Hepatocyte (in vitro differentiated cells): ENCODE data around the gene ARSG. TPM values are rescaled to one million over a fixed set of nuclear protein-coding genes. Genes with fewer than 3 reads are reported as not detected.

Source experiments
- DNase-seq: peaks from one replicate; pipeline ENCODE4 v3.0.0-alpha.2; 2016; ENCODE audit warnings: low spot score
- H2AFZ ChIP-seq: fragments of 200-600 bp; sonication (generic); 2 replicates; pipeline ENCODE4 v1.6.0; 2016; ENCODE audit warnings: antibody characterized with exemption, mild to moderate bottlenecking
- H3K27ac ChIP-seq: fragments of 200-600 bp; sonication (generic); 2 replicates; pipeline ENCODE4 v1.5.1; 2016; ENCODE audit warnings: mild to moderate bottlenecking
- H3K27me3 ChIP-seq: fragments of 200-600 bp; sonication (generic); 2 replicates; pipeline ENCODE4 v1.6.1; 2016
- H3K36me3 ChIP-seq: fragments of 200-600 bp; sonication (generic); replicated peaks from 2 replicates; pipeline ENCODE4 v1.5.1; 2016; ENCODE audit warnings: low read depth; ENCODE audit not compliant: insufficient read depth
- H3K4me1 ChIP-seq: fragments of 200-600 bp; sonication (generic); 2 replicates; pipeline ENCODE4 v1.5.1; 2016; ENCODE audit warnings: mild to moderate bottlenecking, moderate library complexity; ENCODE audit not compliant: insufficient read depth
- H3K4me2 ChIP-seq: fragments of 200-600 bp; sonication (generic); 2 replicates; pipeline ENCODE4 v1.6.0; 2016
- H3K4me3 ChIP-seq: fragments of 200-600 bp; sonication (generic); 2 replicates; pipeline ENCODE4 v1.5.1; 2016; ENCODE audit warnings: mild to moderate bottlenecking
- H3K79me2 ChIP-seq: fragments of 200-600 bp; sonication (generic); 2 replicates; pipeline ENCODE4 v1.6.0; 2017; ENCODE audit warnings: mild to moderate bottlenecking
- H3K9me2 ChIP-seq: fragments of 200-600 bp; sonication (generic); replicated peaks from 2 replicates; pipeline ENCODE4 v1.6.0; 2017; ENCODE audit warnings: mild to moderate bottlenecking; ENCODE audit not compliant: insufficient read depth
- H3K9me3 ChIP-seq: fragments of 200-600 bp; sonication (generic); 2 replicates; pipeline ENCODE4 v1.5.1; 2016; ENCODE audit warnings: low read depth, mild to moderate bottlenecking
- H4K20me1 ChIP-seq: fragments of 200-600 bp; sonication (generic); 2 replicates; pipeline ENCODE4 v1.6.0; 2016; ENCODE audit warnings: mild to moderate bottlenecking; ENCODE audit not compliant: insufficient read depth, poor library complexity, severe bottlenecking
- CTCF ChIP-seq: fragments of 200-600 bp; sonication (generic); IDR thresholded peaks from 2 replicates; pipeline ENCODE4 v1.5.1; 2016; ENCODE audit warnings: antibody characterized with exemption, mild to moderate bottlenecking; ENCODE audit not compliant: poor library complexity
- EZH2 ChIP-seq: fragments of 200-600 bp; sonication (generic); IDR thresholded peaks from 2 replicates; pipeline ENCODE4 v1.6.1; 2016; ENCODE audit warnings: antibody characterized with exemption, mild to moderate bottlenecking, borderline replicate concordance
- EZH2phosphoT487 ChIP-seq: fragments of 200-600 bp; sonication (generic); IDR thresholded peaks from one replicate; pipeline ENCODE4 v1.6.1; 2018; ENCODE audit warnings: antibody characterized with exemption, mild to moderate bottlenecking, low read depth, moderate library complexity; ENCODE audit not compliant: unreplicated experiment, severe bottlenecking
- WGBS: methylation state at CpG from one replicate; pipeline ENCODE4 v1.1.6; 2016; ENCODE audit warnings: low lambda C conversion rate; ENCODE audit errors: missing lambda C conversion rate; 5-methylcytosine and 5-hydroxymethylcytosine counted together
- polyA plus RNA-seq: library from polyadenylated mRNA; unstranded; fragments of >200 nt; fragmentation: Nextera tagmentation; extraction: Ambion mirVana; gene quantifications from 2 replicates; pipeline ENCODE4 v1.2.1, GENCODE V29; 2016
- total RNA-seq: library from RNA; depleted of rRNA; stranded (reverse); fragments of >200 nt; gene quantifications from 2 replicates; pipeline ENCODE4 v1.2.3, GENCODE V29; 2014

Gene ARSG
- total and polyA plus RNA-seq, 2 experiments from 2014 or later = 1.3 to 1.4 TPM

DNA sequence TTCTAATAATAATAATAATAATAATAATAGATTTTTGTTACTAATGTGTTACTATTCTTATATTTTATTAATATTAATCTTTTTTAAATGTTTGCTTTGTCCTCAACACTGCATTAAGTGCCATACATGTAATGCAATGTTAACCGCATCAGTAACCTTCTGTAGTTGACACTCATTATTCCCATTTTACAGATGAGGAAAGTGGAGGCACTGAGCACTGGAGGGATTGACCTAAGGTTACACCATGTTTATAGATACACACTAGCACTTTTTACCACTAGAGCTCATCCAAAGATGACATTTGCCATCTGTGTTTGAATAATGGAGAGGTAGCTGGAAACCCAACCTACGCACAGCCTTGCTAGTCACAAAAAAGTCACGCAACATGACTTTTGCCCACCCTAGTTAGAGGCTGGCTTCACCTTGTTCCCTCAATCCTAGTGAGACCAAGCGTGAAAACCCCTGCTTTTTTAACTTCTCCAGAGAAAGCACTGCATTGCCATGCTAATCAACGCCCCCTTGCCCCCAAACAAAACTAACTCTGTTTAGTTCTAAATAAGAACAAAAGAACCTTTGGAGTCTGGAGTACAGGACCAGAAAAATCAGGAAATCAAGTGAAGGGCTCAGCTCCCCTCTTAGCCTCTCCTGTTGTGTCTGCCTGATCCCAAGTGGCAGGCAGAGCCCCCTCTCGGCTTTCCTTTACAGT is 2.3 kb downstream of the ARSG start:
- 91% methylated on average over 6 of the region's 6 CpGs for WGBS
- Histone ChIP-seq H3K4me2 (no peak overlapping the region), H2AFZ (no peak overlapping the region)

DNA sequence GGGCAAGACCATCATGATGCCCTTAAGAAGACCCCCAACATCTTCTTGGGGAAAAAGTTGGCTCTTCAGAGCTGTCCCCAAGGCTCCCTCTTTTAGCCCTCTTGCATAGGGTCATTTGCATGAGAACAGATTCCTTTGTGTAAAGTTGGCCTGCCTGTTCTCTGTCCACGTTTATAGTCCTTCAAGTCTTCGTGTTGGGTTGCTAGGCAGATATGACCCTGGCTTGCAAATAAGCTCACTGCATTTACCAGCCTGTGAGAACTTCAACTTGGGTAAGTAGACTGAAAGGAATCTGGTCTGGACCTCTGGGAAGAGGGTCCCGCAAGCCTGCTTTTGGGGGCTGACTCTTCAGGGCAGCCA is 2.9 kb downstream of the ARSG start:
- TF ChIP-seq CTCF = no peak
- H3K9me3 ChIP-seq = no peaks in the 10 kb centered on the region
- DNase-seq = no peak
- no peaks in the 10 kb centered on the region for H3K9me2 ChIP-seq
- H4K20me1 ChIP-seq = no peaks in the 10 kb centered on the region
- H3K27me3 ChIP-seq = peaks cover 64% of the 10 kb centered on the region
- H3K79me2 ChIP-seq = no peaks in the 10 kb centered on the region
- H3K4me1 ChIP-seq = peaks cover 11% of the 10 kb centered on the region
- WGBS = 45% methylated on average over 3 of the region's 3 CpGs
- H3K4me3 ChIP-seq = no peak overlapping the region
- H3K36me3 ChIP-seq = no peaks in the 10 kb centered on the region
- H3K4me2 ChIP-seq = no peak overlapping the region
- H3K27ac ChIP-seq = no peak overlapping the region
- H2AFZ ChIP-seq = no peak overlapping the region

More for the DNA sequence above, 2.3 kb downstream of the ARSG start:
- Histone ChIP-seq H3K9me3 (no peaks in the 10 kb centered on the region), H3K27me3 (peaks cover 70% of the 10 kb centered on the region), H3K27ac (no peak overlapping the region), H3K4me3 (no peak overlapping the region), H3K79me2 (no peaks in the 10 kb centered on the region), H3K9me2 (no peaks in the 10 kb centered on the region), H3K36me3 (no peaks in the 10 kb centered on the region), H4K20me1 (no peaks in the 10 kb centered on the region), H3K4me1 (peaks cover 11% of the 10 kb centered on the region)
- no peak for DNase-seq
- TF ChIP-seq EZH2phosphoT487 (no peak), EZH2 (no peak), CTCF (no peak)

DNA sequence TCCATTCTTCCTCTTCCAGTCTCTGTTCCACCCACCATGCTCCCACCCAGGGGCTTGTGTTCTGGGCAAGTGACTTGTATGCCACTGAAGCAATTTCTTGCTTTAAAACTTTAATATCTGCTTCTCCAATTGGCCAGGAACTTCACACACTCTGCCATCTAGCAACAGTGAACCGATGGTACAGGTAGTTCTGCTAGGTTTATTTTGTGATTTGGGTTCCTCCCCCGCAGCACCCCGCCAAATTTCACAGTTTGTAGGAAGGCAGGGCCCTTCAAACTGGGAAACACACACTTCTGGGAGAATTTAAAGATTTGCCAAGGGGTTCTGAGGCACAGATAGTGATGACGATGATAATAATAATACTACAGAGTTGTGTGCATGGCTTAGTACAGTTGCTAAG is 3.3 kb downstream of the ARSG start:
- H3K36me3 ChIP-seq = no peaks in the 10 kb centered on the region
- no peak overlapping the region for H3K4me3 ChIP-seq
- H3K79me2 ChIP-seq = no peaks in the 10 kb centered on the region
- H3K27ac ChIP-seq = no peak overlapping the region
- TF ChIP-seq EZH2phosphoT487 = no peak
- TF ChIP-seq EZH2 = no peak
- no peak for TF ChIP-seq CTCF
- H2AFZ ChIP-seq = no peak overlapping the region
- H3K9me3 ChIP-seq = no peaks in the 10 kb centered on the region
- peaks cover 60% of the 10 kb centered on the region for H3K27me3 ChIP-seq
- DNase-seq = no peak
- H3K4me2 ChIP-seq = no peak overlapping the region
- WGBS = 86% methylated on average over 4 of the region's 4 CpGs
- H3K9me2 ChIP-seq = no peaks in the 10 kb centered on the region
- peaks cover 11% of the 10 kb centered on the region for H3K4me1 ChIP-seq
- H4K20me1 ChIP-seq = no peaks in the 10 kb centered on the region

GRCh38 chr17:68295086-68295485 is 3.8 kb downstream of the ARSG start:
- no peak overlapping the region for H3K4me2 ChIP-seq
- peaks cover 55% of the 10 kb centered on the region for H3K27me3 ChIP-seq
- H3K27ac ChIP-seq = no peak overlapping the region
- no peak overlapping the region for H3K4me3 ChIP-seq
- H3K9me3 ChIP-seq = no peaks in the 10 kb centered on the region
- H3K9me2 ChIP-seq = no peaks in the 10 kb centered on the region
- H2AFZ ChIP-seq = no peak overlapping the region
- no peak for TF ChIP-seq EZH2
- TF ChIP-seq EZH2phosphoT487 = no peak
- no peak for TF ChIP-seq CTCF
- no peak for DNase-seq
- H3K36me3 ChIP-seq = no peaks in the 10 kb centered on the region
- no peaks in the 10 kb centered on the region for H3K79me2 ChIP-seq
- H3K4me1 ChIP-seq = peaks cover 11% of the 10 kb centered on the region
- H4K20me1 ChIP-seq = no peaks in the 10 kb centered on the region
- 75% methylated on average over 7 of the region's 7 CpGs for WGBS
